HepG2 (cell line): ENCODE results near the gene CRIM1. TPM values are rescaled to one million over a fixed set of nuclear protein-coding genes. Genes with fewer than 3 reads are reported as not detected.

Experiments used
- ATAC-seq: fragments of 200-7000 bp; cut with Tn5 transposase; 3 replicates; pipeline ENCODE4 v1.9.1; 2020; ENCODE audit warnings: mild to moderate bottlenecking, moderate library complexity
- BruUV-seq: library from RNA; stranded (reverse); fragments of 400-500 nt; replicated peaks from 2 replicates; lab custom pipeline; 2021; lab: Mats Ljungman, UMichigan
- CTCF ChIA-PET: fragments of 300-600 bp; formaldehyde crosslinking; extraction: SDS; loops from one replicate; lab custom pipeline; 2021; ENCODE audit warnings: low total read pairs, inconsistent platforms, low intra/inter-chr PET ratio; lab: Yijun Ruan, JAX
- POLR2A ChIA-PET: fragments of 350-600 bp; sonication (Branson Sonifier 250); formaldehyde crosslinking; loops from one replicate; lab custom pipeline; 2020; ENCODE audit warnings: antibody characterized with exemption, inconsistent platforms; lab: Yijun Ruan, JAX
- DNase-seq: peaks from one replicate; pipeline ENCODE4 v3.0.0-alpha.2; 2015; ENCODE audit warnings: low spot score
- FAIRE-seq: peaks from 3 replicates; lab custom pipeline; 2011; peaks lifted over from hg19 to GRCh38; lab: Jason Lieb, UNC
- H2AFZ ChIP-seq: one replicate; pipeline ENCODE4 v1.6.1; 2011; ENCODE audit warnings: low read length, inconsistent platforms
- H3K27ac ChIP-seq: fragments of 300-600 bp; 3 replicates; pipeline ENCODE4 v1.8.0; 2011; ENCODE audit warnings: mixed run types, mild to moderate bottlenecking, mixed read lengths, low read length, inconsistent platforms; ENCODE audit not compliant: insufficient read depth; ENCODE audit errors: extremely low read length
- H3K27me3 ChIP-seq, 2 experiments: fragments of 200-600 bp in 1 of 2; 2 replicates in 1 of 2; 3 replicates in 1 of 2; pipeline versions ENCODE4 v1.6.0 to v1.8.0; 2011; ENCODE audit warnings: low read length in 2 of 2, mild to moderate bottlenecking in 2 of 2, moderate library complexity in 2 of 2, inconsistent platforms in 1 of 2; ENCODE audit not compliant: insufficient read depth in 2 of 2, control insufficient read depth in 1 of 2
- H3K36me3 ChIP-seq, 2 experiments: fragments of 200-600 bp in 1 of 2; replicated peaks in 1 of 2; 2 replicates in 1 of 2; 3 replicates in 1 of 2; pipeline versions ENCODE4 v1.5.1 to v1.8.0; 2011; ENCODE audit warnings: low read length in 2 of 2, inconsistent platforms in 1 of 2; ENCODE audit not compliant: insufficient read depth in 2 of 2, control insufficient read depth in 1 of 2
- H3K4me1 ChIP-seq: 2 replicates; pipeline ENCODE4 v1.5.1; 2012; ENCODE audit warnings: low read length, inconsistent platforms; ENCODE audit not compliant: insufficient read depth
- H3K4me2 ChIP-seq: 2 replicates; pipeline ENCODE4 v1.6.0; 2011; ENCODE audit warnings: low read depth, low read length, inconsistent platforms
- H3K4me3 ChIP-seq, 3 experiments: fragments of 200-600 bp in 1 of 3; sonication (generic), shearing (Covaris generic) in 1 of 3; replicated peaks in 1 of 3; 2 replicates each; pipeline ENCODE4 v1.5.1; 2011 to 2016; ENCODE audit warnings: low read length in 3 of 3, inconsistent platforms in 2 of 3, low read depth in 2 of 3, mild to moderate bottlenecking in 2 of 3, control low read depth in 1 of 3, mixed read lengths in 1 of 3; ENCODE audit not compliant: insufficient read depth in 1 of 3
- H3K79me2 ChIP-seq: one replicate; pipeline ENCODE4 v1.6.1; 2011; ENCODE audit warnings: low read length, inconsistent platforms; ENCODE audit not compliant: insufficient read depth
- H3K9ac ChIP-seq: 2 replicates; pipeline ENCODE4 v1.6.0; 2011; ENCODE audit warnings: mild to moderate bottlenecking, low read depth, low read length, inconsistent platforms; ENCODE audit not compliant: insufficient read depth
- H3K9me3 ChIP-seq: 2 replicates; pipeline ENCODE4 v1.5.1; 2012; ENCODE audit warnings: mild to moderate bottlenecking, low read length
- H4K20me1 ChIP-seq: 2 replicates; pipeline ENCODE4 v1.6.0; 2011; ENCODE audit warnings: inconsistent platforms, mild to moderate bottlenecking, low read length, moderate library complexity; ENCODE audit not compliant: insufficient read depth
- CENPBD1 ChIP-seq: sonication (generic); formaldehyde crosslinking; IDR thresholded peaks from 2 replicates; pipeline ENCODE4 v1.8.0; 2022; ENCODE audit warnings: missing genetic modification reagents, low read depth, mild to moderate bottlenecking, borderline replicate concordance
- IRX3 ChIP-seq: sonication (generic); formaldehyde crosslinking; IDR thresholded peaks from 2 replicates; pipeline ENCODE4 v1.8.1; 2023; ENCODE audit warnings: mild to moderate bottlenecking, low read depth, missing genetic modification reagents, borderline replicate concordance
- MAFF ChIP-seq: IDR thresholded peaks from 2 replicates; pipeline ENCODE4 v1.6.1; 2011; ENCODE audit warnings: low read depth, low read length, improper control_type of control experiment
- MAFK ChIP-seq, 2 experiments: IDR thresholded peaks in 1 of 2; conservative IDR thresholded peaks in 1 of 2; 2 replicates each; pipeline ENCODE4 v1.6.1; 2011; ENCODE audit warnings: improper control_type of control experiment in 2 of 2, low read length in 2 of 2
- MLX ChIP-seq: IDR thresholded peaks from 2 replicates; pipeline ENCODE4 v1.6.1; 2016
- NFE2L2 ChIP-seq: fragments of 150-350 bp; IDR thresholded peaks from 2 replicates; pipeline ENCODE4 v1.6.1; 2014; ENCODE audit warnings: low read length
- THAP7 ChIP-seq: sonication (generic); formaldehyde crosslinking; IDR thresholded peaks from 2 replicates; pipeline ENCODE4 v1.8.1; 2023; ENCODE audit warnings: mild to moderate bottlenecking, missing genetic modification reagents
- U2AF1 ChIP-seq: fragments of 200-400 bp; formaldehyde crosslinking; optimal IDR thresholded peaks from 2 replicates; pipeline ENCODE3; 2017; ENCODE audit warnings: mild to moderate bottlenecking, low read depth, low read length
- ZFP90 ChIP-seq: sonication (generic); formaldehyde crosslinking; IDR thresholded peaks from 2 replicates; pipeline ENCODE4 v1.8.0; 2022; ENCODE audit warnings: missing genetic modification reagents, mild to moderate bottlenecking, inconsistent platforms, borderline replicate concordance
- ZNF496 ChIP-seq: sonication (generic); formaldehyde crosslinking; IDR thresholded peaks from 2 replicates; pipeline ENCODE4 v1.8.1; 2023; ENCODE audit warnings: mild to moderate bottlenecking, moderate library complexity, missing genetic modification reagents; ENCODE audit not compliant: insufficient replicate concordance
- WGBS: methylation state at CpG from one replicate; pipeline ENCODE4 v1.1.6; 2017; ENCODE audit warnings: low lambda C conversion rate; 5-methylcytosine and 5-hydroxymethylcytosine counted together
- in situ Hi-C: cut with HindIII; loops from 2 replicates; pipeline ENCODE4 v1.10.0; 2017; ENCODE audit warnings: low pct_unique_long_range_greater_than_20kb; ENCODE audit not compliant: extremely low pct_ligation_motif_present
- intact Hi-C: fragments of 100-400 bp; cut with micrococcal nuclease; formaldehyde crosslinking; loops from one replicate; pipeline ENCODE4 v1.10.0; 2022; ENCODE audit not compliant: unreplicated experiment
- polyA plus RNA-seq, 8 experiments: library from polyadenylated mRNA; depleted of rRNA in 3 of 8; stranded (reverse) in 7 of 8; unstranded in 1 of 8; fragments of >200 nt; fragmentation: Illumina TruSeq in 4 of 8; extraction: Trizol in 4 of 8; gene quantifications; 2 replicates each; pipeline versions ENCODE4 v1.2.1 to v1.2.3, GENCODE V29; 2011 to 2016; ENCODE audit warnings: low read depth in 4 of 8, missing spikeins in 1 of 8, mixed read lengths in 1 of 8; ENCODE audit not compliant: insufficient read depth in 1 of 8
- total RNA-seq, 5 experiments: library from RNA; depleted of rRNA; stranded (reverse); fragments of >200 nt; fragmentation: Illumina TruSeq; extraction: Trizol; gene quantifications; 2 replicates each; pipeline ENCODE4 v1.2.3, GENCODE V29; 2016; ENCODE audit warnings: low read depth in 1 of 5

CRIM1 gene
- total and polyA plus RNA-seq, 2 of the 13 experiments (the other 11 are each of a cell fraction or from before 2014, with no cell fraction given) = 39.1 to 69.9 TPM

GRCh38 chr2:36483290-36483689 is 127.7 kb downstream of the CRIM1 start (continued):
- TF ChIP-seq CENPBD1 (CRISPR knock-in tag) (no peak), ZNF496 (no peak), NFE2L2 (no peak), THAP7 (CRISPR knock-in tag) (no peak), U2AF1 (no peak), IRX3 (CRISPR knock-in tag) (no peak), ZFP90 (no peak)

GRCh38 chr2:36484454-36484853 is 128.9 kb downstream of the CRIM1 start:
- Histone ChIP-seq H3K27ac (no peak overlapping the region), H3K27me3 (no peaks in the 10 kb centered on the region), H4K20me1 (no peaks in the 10 kb centered on the region), H3K4me3 (no peak overlapping the region), H3K4me2 (no peak overlapping the region), H3K79me2 (no peaks in the 10 kb centered on the region), H3K9me3 (no peaks in the 10 kb centered on the region), H3K36me3 (peaks cover 31 to 66% of the 10 kb centered on the region in 2 experiments), H3K9ac (no peak overlapping the region), H2AFZ (no peak overlapping the region)
- POLR2A ChIA-PET = no interaction called here
- no TSS peak for BruUV-seq
- WGBS = 96% methylated on average over 4 of the region's 4 CpGs
- FAIRE-seq (no peak), ATAC-seq (no peak), DNase-seq (no peak)
- in situ Hi-C loops (no loop called here), intact Hi-C loops (no loop called here)
- CTCF ChIA-PET = no interaction called here
- peak; percentile 78 for TF ChIP-seq MAFF
- TF ChIP-seq MAFK (conservative IDR thresholded peaks at IDR 0.05 in 1 of 2, IDR thresholded peaks at IDR 0.05 in 1 of 2; ENCODE audit: low read length in 2 of 2) = peak; percentile 83 to 88
- TF ChIP-seq MLX (CRISPR knock-in tag) = no peak
- TF ChIP-seq, all 625 proteins: peak for 2
- peaks cover 63% of the 10 kb centered on the region for H3K4me1 ChIP-seq
